GM19455 (cell line): ENCODE results near the gene SERPINA3.
"Not testable (repeated sequence)": the region's sequence is repeated elsewhere in the genome, so short reads cannot be mapped to it uniquely, and the experiment has no call there.

ENCODE experiments used
- ATAC-seq: cut with Tn5 transposase; IDR thresholded peaks from one replicate; pipeline ENCODE4 v1.9.1; 2021; ENCODE audit not compliant: unreplicated experiment

The SERPINA3 gene

GRCh38 chr14:94612174-94612573 lies at the start of gene SERPINA3:
TSS of gene SERPINA3 (plus strand) at chr14:94612391. CDS start at chr14:94614442, 2,051 bp downstream.
- ATAC-seq, result no peak

GRCh38 chr14:94562941-94563883 lies 49.0 kb upstream of the SERPINA3 start:
- no peak for ATAC-seq

GRCh38 chr14:94564381-94564780 lies 47.8 kb upstream of the SERPINA3 start:
- ATAC-seq, result no peak

GRCh38 chr14:94568186-94568585 lies 44.0 kb upstream of the SERPINA3 start:
- no peak for ATAC-seq

GRCh38 chr14:94569381-94570001 lies 42.7 kb upstream of the SERPINA3 start:
- no peak for ATAC-seq

GRCh38 chr14:94570002-94570400 lies 42.2 kb upstream of the SERPINA3 start:
- ATAC-seq, result no peak

GRCh38 chr14:94570440-94570839 lies 41.8 kb upstream of the SERPINA3 start:
- ATAC-seq, result no peak

- no peak for ATAC-seq
Observed at GRCh38 chr14:94571395-94571794, 40.8 kb upstream of the SERPINA3 start.

GRCh38 chr14:94571950-94572349 lies 40.2 kb upstream of the SERPINA3 start:
- ATAC-seq, result no peak

- ATAC-seq, result no peak
Observed at GRCh38 chr14:94572637-94573303, 39.4 kb upstream of the SERPINA3 start.

- no peak for ATAC-seq
Observed at GRCh38 chr14:94573475-94574277, 38.5 kb upstream of the SERPINA3 start.

- no peak for ATAC-seq
Observed at GRCh38 chr14:94574336-94574735, 37.9 kb upstream of the SERPINA3 start.

- ATAC-seq, result no peak
Observed at GRCh38 chr14:94575730-94576585, 36.2 kb upstream of the SERPINA3 start.

- ATAC-seq, result not testable (repeated sequence)
Observed at GRCh38 chr14:94577472-94577871, 34.7 kb upstream of the SERPINA3 start.

GRCh38 chr14:94578712-94579111 lies 33.5 kb upstream of the SERPINA3 start:
- ATAC-seq, result no peak

GRCh38 chr14:94581127-94581999 lies 30.8 kb upstream of the SERPINA3 start, which contains the start of gene SERPINA5:
TSS of gene SERPINA5 (plus strand) at chr14:94581426. CDS start at chr14:94587363, 5,937 bp downstream.
- ATAC-seq, result no peak

GRCh38 chr14:94582199-94582750 lies 29.9 kb upstream of the SERPINA3 start:
- ATAC-seq, result no peak

- ATAC-seq, result no peak
Observed at GRCh38 chr14:94582851-94583250, 29.3 kb upstream of the SERPINA3 start.
